HG02610 (cell line): ENCODE data around the gene ZMYND10.

Source experiments
- ATAC-seq: cut with Tn5 transposase; IDR thresholded peaks from one replicate; pipeline ENCODE4 v1.9.1; 2021; ENCODE audit warnings: mild to moderate bottlenecking, moderate library complexity; ENCODE audit not compliant: unreplicated experiment

Gene ZMYND10

GRCh38 chr3:50345586-50346234, at the start of gene ZMYND10:
Gene ZMYND10 (minus strand): TSS chr3:50345732. CDS start chr3:50345579, 153 bp downstream.
- ATAC-seq: no peak

GRCh38 chr3:50393061-50393460, 47.5 kb upstream of the ZMYND10 start:
- ATAC-seq: no peak

GRCh38 chr3:50392101-50392715, 46.7 kb upstream of the ZMYND10 start:
- no peak for ATAC-seq

- no peak for ATAC-seq
Observed at GRCh38 chr3:50390508-50391224, 45.1 kb upstream of the ZMYND10 start.

- ATAC-seq: no peak
Observed at GRCh38 chr3:50389414-50389767, 43.9 kb upstream of the ZMYND10 start.

GRCh38 chr3:50388720-50389413, 43.3 kb upstream of the ZMYND10 start:
- no peak for ATAC-seq

GRCh38 chr3:50388016-50388719, 42.6 kb upstream of the ZMYND10 start:
- ATAC-seq: no peak

GRCh38 chr3:50385754-50386153, 40.2 kb upstream of the ZMYND10 start:
- no peak for ATAC-seq

- ATAC-seq: no peak
Observed at GRCh38 chr3:50383750-50384149, 38.2 kb upstream of the ZMYND10 start.

GRCh38 chr3:50382722-50383121, 37.2 kb upstream of the ZMYND10 start:
- ATAC-seq: no peak

- no peak for ATAC-seq
Observed at GRCh38 chr3:50381383-50381782, 35.9 kb upstream of the ZMYND10 start.

- ATAC-seq: no peak
Observed at GRCh38 chr3:50380405-50381085, 35.0 kb upstream of the ZMYND10 start.

GRCh38 chr3:50378757-50379156, 33.2 kb upstream of the ZMYND10 start:
- ATAC-seq: no peak

- no peak for ATAC-seq
Observed at GRCh38 chr3:50378024-50378423, 32.5 kb upstream of the ZMYND10 start.

- no peak for ATAC-seq
Observed at GRCh38 chr3:50375258-50375931, 29.9 kb upstream of the ZMYND10 start.

- ATAC-seq: no peak
Observed at GRCh38 chr3:50374363-50375257, 29.1 kb upstream of the ZMYND10 start.

- no peak for ATAC-seq
Observed at GRCh38 chr3:50373146-50374051, 27.9 kb upstream of the ZMYND10 start.

GRCh38 chr3:50372349-50372748, 26.8 kb upstream of the ZMYND10 start:
- ATAC-seq: no peak
